ENCODE data around the gene LSP1.

LSP1 gene

GRCh38 chr11:1929621-1930461, 77.0 kb downstream of the LSP1 start:
- Mint-ChIP-seq H3K4me1 (ENCODE audit: low read depth) (peaks cover 4% of the 10 kb centered on the region), H3K4me3 (no peak overlapping the region), H3K9me3 (no peaks in the 10 kb centered on the region), H3K27ac (no peak overlapping the region), H3K36me3 (ENCODE audit: low read depth) (no peaks in the 10 kb centered on the region), H3K27me3 (no peaks in the 10 kb centered on the region)

- no peaks in the 10 kb centered on the region for H3K9me3 Mint-ChIP-seq
- no peaks in the 10 kb centered on the region for H3K27me3 Mint-ChIP-seq
- H3K36me3 Mint-ChIP-seq (ENCODE audit: low read depth), result no peaks in the 10 kb centered on the region
- H3K27ac Mint-ChIP-seq, result no peak overlapping the region
- H3K4me1 Mint-ChIP-seq (ENCODE audit: low read depth), result peaks cover 4% of the 10 kb centered on the region
- no peak overlapping the region for H3K4me3 Mint-ChIP-seq
Measured at GRCh38 chr11:1930462-1930830, 77.6 kb downstream of the LSP1 start.

GRCh38 chr11:1931341-1932104, 78.6 kb downstream of the LSP1 start:
- H3K27ac Mint-ChIP-seq, result no peak overlapping the region
- H3K36me3 Mint-ChIP-seq (ENCODE audit: low read depth), result no peaks in the 10 kb centered on the region
- H3K4me1 Mint-ChIP-seq (ENCODE audit: low read depth), result peaks cover 4% of the 10 kb centered on the region
- no peak overlapping the region for H3K4me3 Mint-ChIP-seq
- no peaks in the 10 kb centered on the region for H3K9me3 Mint-ChIP-seq
- no peaks in the 10 kb centered on the region for H3K27me3 Mint-ChIP-seq

GRCh38 chr11:1932105-1932480, 79.2 kb downstream of the LSP1 start:
- Mint-ChIP-seq H3K4me1 (ENCODE audit: low read depth) (peaks cover 4% of the 10 kb centered on the region), H3K9me3 (no peaks in the 10 kb centered on the region), H3K36me3 (ENCODE audit: low read depth) (no peaks in the 10 kb centered on the region), H3K27me3 (no peaks in the 10 kb centered on the region), H3K27ac (no peak overlapping the region), H3K4me3 (no peak overlapping the region)

- Mint-ChIP-seq H3K27me3 (no peaks in the 10 kb centered on the region), H3K36me3 (ENCODE audit: low read depth) (no peaks in the 10 kb centered on the region), H3K4me1 (ENCODE audit: low read depth) (peaks cover 4% of the 10 kb centered on the region), H3K4me3 (no peak overlapping the region), H3K9me3 (no peaks in the 10 kb centered on the region), H3K27ac (no peak overlapping the region)
Measured at GRCh38 chr11:1932681-1933080, 79.8 kb downstream of the LSP1 start.

- peaks cover 4% of the 10 kb centered on the region for H3K4me1 Mint-ChIP-seq (ENCODE audit: low read depth)
- no peak overlapping the region for H3K27ac Mint-ChIP-seq
- H3K4me3 Mint-ChIP-seq, result no peak overlapping the region
- H3K9me3 Mint-ChIP-seq, result no peaks in the 10 kb centered on the region
- no peaks in the 10 kb centered on the region for H3K27me3 Mint-ChIP-seq
- H3K36me3 Mint-ChIP-seq (ENCODE audit: low read depth), result no peaks in the 10 kb centered on the region
Measured at GRCh38 chr11:1933416-1934334, 80.8 kb downstream of the LSP1 start.

DNA sequence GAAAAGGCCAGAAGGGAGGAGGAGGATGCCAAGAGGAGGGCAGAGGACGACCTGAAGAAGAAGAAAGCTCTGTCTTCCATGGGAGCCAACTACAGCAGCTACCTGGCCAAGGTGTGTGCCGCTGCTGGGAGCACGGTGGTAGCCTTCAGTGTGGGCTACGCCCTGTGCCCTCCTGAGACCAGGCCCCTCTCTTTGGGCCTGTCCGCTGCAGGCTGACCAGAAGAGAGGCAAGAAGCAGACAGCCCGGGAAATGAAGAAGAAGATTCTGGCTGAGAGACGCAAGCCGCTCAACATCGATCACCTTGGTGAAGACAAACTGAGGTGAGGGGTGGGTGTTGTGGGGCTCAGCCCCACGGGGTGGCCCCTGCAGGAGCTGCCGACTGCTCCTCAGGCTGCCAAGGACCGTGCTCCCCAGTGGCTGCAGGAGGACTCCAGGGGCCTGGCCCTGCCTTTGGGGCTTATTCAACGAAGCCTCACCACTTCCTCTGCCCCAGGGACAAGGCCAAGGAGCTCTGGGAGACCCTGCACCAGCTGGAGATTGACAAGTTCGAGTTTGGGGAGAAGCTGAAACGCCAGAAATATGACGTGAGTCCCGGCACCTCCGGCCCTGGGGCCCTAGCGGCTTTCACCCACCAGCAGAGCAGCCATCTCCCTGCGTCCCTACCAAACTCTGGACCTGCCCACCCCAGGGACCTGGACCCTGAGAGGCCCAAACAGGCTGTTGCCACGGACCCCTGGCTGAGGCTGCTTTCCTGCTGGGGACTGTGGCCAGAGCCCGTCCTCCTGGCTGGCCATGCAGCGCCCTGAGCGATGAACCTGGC, 81.7 kb downstream of the LSP1 start:
- H3K4me1 Mint-ChIP-seq (ENCODE audit: low read depth), result peaks cover 8% of the 10 kb centered on the region
- H3K9me3 Mint-ChIP-seq, result no peaks in the 10 kb centered on the region
- H3K27ac Mint-ChIP-seq, result no peak overlapping the region
- H3K36me3 Mint-ChIP-seq (ENCODE audit: low read depth), result no peaks in the 10 kb centered on the region
- no peak overlapping the region for H3K4me3 Mint-ChIP-seq
- no peaks in the 10 kb centered on the region for H3K27me3 Mint-ChIP-seq

DNA sequence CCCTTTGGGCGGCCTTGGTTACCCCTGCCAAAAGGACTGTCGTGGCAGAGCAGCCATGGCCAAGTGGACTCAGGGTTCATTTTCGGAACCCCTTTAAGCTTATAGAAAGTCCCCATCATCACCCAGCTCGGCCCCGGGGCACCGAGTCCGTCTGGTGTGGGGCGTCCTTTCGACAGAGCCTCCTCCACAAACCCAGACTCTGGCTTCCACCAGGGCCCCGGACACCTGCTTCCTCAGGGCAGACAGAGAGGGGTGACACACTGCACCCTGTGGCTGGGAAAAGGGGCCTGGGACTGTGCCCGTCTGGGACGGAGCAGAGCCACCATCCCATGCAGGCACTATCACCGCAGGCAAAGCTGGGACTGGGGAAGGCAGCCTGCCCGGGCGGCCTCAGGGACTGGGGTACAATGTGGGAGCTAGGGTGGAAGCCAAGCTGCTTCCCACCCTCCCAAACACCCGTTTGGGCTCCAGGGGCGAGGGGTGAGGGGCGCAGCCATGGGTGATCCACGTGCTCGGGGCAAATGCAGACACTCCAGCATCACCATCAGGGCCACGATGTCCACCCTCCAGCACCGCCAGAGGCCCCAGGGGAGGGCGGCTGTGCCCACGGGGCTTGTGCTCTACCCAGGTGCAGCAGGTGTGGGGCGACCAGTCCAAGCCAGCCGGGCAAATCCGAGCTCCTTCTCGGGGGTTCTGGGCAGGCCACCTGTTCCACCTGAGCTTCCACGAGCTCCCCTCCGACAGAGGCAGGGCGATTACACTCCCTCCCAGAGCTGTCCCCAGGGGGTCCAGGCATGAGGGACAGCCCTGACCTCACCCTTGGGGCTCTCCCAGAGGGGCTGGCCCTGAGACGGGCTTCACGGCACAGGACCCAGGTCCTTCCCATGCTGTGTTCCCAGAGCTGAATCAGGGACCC, 82.5 kb downstream of the LSP1 start:
- H3K36me3 Mint-ChIP-seq (ENCODE audit: low read depth), result no peaks in the 10 kb centered on the region
- no peak overlapping the region for H3K4me3 Mint-ChIP-seq
- no peak overlapping the region for H3K27ac Mint-ChIP-seq
- no peaks in the 10 kb centered on the region for H3K27me3 Mint-ChIP-seq
- H3K4me1 Mint-ChIP-seq (ENCODE audit: low read depth), result peaks cover 6% of the 10 kb centered on the region
- H3K9me3 Mint-ChIP-seq, result no peaks in the 10 kb centered on the region

GRCh38 chr11:1936072-1936780, 83.3 kb downstream of the LSP1 start:
- Mint-ChIP-seq H3K9me3 (no peaks in the 10 kb centered on the region), H3K4me3 (no peak overlapping the region), H3K27me3 (no peaks in the 10 kb centered on the region)

GRCh38 chr11:1936781-1937615, 84.1 kb downstream of the LSP1 start:
- Mint-ChIP-seq H3K36me3 (ENCODE audit: low read depth) (no peaks in the 10 kb centered on the region), H3K4me3 (no peak overlapping the region), H3K27ac (no peak overlapping the region), H3K4me1 (ENCODE audit: low read depth) (peaks cover 4% of the 10 kb centered on the region), H3K9me3 (no peaks in the 10 kb centered on the region), H3K27me3 (no peaks in the 10 kb centered on the region)

More at GRCh38 chr11:1936072-1936780, 83.3 kb downstream of the LSP1 start:
- Mint-ChIP-seq H3K36me3 (ENCODE audit: low read depth) (no peaks in the 10 kb centered on the region), H3K4me1 (ENCODE audit: low read depth) (peaks cover 4% of the 10 kb centered on the region), H3K27ac (no peak overlapping the region)

DNA sequence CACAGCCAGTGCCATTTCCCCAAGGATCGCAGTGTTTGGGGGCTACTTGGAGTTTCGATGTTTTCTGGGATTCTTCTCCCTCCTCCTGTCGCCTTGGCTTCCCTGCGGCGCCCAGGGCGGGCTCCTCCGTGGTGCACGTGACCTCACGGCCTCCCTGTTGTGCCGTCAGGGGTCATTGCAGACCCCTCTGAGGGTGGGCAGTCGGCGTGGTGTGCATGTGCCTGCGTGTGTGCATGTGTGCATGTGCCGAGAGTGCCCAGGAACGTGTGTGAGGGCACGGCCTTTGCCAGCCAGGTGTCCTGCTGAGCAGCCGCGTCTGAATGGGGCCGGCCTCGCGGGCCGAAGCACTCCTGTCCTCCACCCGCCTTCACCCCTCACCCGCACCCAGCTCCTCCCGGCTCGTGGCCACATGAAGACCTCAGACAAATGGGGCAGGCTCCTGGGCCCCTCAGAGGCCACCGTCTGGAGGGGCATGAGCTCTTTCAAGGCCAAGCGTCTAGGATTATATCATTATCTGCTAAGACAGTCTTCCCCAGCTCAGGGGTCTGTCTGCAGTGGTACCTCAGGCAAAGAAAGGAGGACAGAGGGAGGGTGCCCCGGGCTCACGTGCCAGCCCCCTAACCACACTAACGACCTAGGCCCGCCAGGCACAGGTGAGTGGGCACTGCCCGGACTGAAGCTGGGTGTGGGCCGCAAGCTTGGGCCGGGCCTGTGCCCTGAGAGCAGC, 84.9 kb downstream of the LSP1 start:
- Mint-ChIP-seq H3K27ac (no peak overlapping the region), H3K4me3 (no peak overlapping the region), H3K9me3 (no peaks in the 10 kb centered on the region), H3K4me1 (ENCODE audit: low read depth) (peaks cover 4% of the 10 kb centered on the region), H3K27me3 (no peaks in the 10 kb centered on the region), H3K36me3 (ENCODE audit: low read depth) (no peaks in the 10 kb centered on the region)
